ENCODE results near the gene SHROOM4.

Gene SHROOM4

GRCh38 chrX:50813843-50814661, at the start of gene SHROOM4:
Gene SHROOM4, minus strand, starts transcription at chrX:50814194. Its CDS starts 176 bp downstream, at chrX:50814018.
- TF ChIP-seq ZFX (IDR thresholded peaks at IDR 0.05), result no peak
- TF ChIP-seq, protein P1, sequence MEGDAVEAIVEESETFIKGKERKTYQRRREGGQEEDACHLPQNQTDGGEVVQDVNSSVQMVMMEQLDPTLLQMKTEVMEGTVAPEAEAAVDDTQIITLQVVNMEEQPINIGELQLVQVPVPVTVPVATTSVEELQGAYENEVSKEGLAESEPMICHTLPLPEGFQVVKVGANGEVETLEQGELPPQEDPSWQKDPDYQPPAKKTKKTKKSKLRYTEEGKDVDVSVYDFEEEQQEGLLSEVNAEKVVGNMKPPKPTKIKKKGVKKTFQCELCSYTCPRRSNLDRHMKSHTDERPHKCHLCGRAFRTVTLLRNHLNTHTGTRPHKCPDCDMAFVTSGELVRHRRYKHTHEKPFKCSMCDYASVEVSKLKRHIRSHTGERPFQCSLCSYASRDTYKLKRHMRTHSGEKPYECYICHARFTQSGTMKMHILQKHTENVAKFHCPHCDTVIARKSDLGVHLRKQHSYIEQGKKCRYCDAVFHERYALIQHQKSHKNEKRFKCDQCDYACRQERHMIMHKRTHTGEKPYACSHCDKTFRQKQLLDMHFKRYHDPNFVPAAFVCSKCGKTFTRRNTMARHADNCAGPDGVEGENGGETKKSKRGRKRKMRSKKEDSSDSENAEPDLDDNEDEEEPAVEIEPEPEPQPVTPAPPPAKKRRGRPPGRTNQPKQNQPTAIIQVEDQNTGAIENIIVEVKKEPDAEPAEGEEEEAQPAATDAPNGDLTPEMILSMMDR (conservative IDR thresholded peaks at IDR 0.05), result no peak
- H3K27ac ChIP-seq, result no peak within 1 kb of the TSS

- no peak for TF ChIP-seq ZFX (IDR thresholded peaks at IDR 0.05)
- H3K27ac ChIP-seq, result no peak overlapping the region
These were observed 49.5 kb upstream of the SHROOM4 start for GRCh38 chrX:50863471-50863870.

DNA sequence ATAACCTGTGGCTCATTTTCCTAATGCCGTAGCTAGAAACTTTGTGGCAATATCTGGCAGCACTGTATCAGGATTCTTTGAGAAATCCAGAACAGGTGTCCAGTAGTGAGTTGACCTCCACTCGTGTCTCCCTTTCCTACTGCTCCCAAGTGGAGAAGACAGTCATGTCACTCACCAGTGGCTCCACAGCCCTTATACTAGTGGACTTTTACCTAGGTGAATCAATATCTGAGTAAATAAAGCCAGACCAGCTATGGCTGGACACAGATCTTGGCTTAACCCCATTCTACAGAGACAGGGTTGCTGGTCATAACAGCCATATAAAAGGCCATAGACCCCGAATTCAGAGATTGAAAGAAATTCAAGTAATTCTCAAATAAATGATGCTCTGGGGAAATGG, 46.5 kb upstream of the SHROOM4 start:
- no peak for TF ChIP-seq ZFX (IDR thresholded peaks at IDR 0.05)
- TF ChIP-seq, protein P1 (conservative IDR thresholded peaks at IDR 0.05), result no peak
- no peak overlapping the region for H3K27ac ChIP-seq

DNA sequence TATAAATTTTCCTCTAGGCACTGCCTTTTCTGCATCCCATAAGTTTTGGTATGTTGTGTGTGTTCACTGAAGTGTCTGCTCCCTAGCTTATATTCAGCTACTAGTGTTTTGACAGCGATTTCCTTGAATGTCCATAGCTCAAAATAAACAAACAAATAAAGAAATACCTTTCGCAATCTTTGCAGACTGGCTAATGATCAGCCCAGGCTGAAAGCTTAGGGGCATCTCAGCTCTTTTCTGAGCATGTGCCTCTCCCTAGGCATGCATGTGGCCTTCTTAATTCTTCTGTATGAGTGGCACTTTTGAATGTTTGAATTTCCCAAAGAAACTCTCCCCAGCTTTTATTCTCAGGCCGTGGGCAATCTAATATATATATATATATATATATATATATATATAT, 44.6 kb upstream of the SHROOM4 start:
- H3K27ac ChIP-seq, result no peak overlapping the region
- TF ChIP-seq, protein P1 (conservative IDR thresholded peaks at IDR 0.05), result no peak
- TF ChIP-seq ZFX (IDR thresholded peaks at IDR 0.05), result no peak

DNA sequence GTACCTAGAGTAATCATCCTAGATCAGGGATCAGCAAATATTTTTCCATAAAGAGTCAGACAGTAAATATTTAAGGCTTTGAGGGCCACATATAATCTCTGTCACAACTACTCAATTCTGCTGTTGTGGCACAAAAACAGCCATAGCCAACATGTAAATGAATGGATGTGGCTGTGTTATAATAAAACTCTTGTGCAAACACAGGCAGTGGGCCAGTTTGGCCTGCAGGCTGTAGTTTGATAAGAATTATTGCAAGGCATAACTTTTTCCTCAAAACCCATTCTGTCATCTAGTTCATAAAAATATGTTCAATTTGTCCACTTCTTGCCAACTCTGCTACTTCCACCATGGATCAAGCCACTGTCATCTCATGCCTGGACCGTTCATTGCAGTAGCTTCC, 39.4 kb upstream of the SHROOM4 start:
- H3K27ac ChIP-seq, result no peak overlapping the region
- TF ChIP-seq, protein P1 (conservative IDR thresholded peaks at IDR 0.05), result no peak
- no peak for TF ChIP-seq ZFX (IDR thresholded peaks at IDR 0.05)

GRCh38 chrX:50852524-50852923, 38.5 kb upstream of the SHROOM4 start:
- TF ChIP-seq, protein P1 (conservative IDR thresholded peaks at IDR 0.05), result no peak
- TF ChIP-seq ZFX (IDR thresholded peaks at IDR 0.05), result no peak
- no peak overlapping the region for H3K27ac ChIP-seq

DNA sequence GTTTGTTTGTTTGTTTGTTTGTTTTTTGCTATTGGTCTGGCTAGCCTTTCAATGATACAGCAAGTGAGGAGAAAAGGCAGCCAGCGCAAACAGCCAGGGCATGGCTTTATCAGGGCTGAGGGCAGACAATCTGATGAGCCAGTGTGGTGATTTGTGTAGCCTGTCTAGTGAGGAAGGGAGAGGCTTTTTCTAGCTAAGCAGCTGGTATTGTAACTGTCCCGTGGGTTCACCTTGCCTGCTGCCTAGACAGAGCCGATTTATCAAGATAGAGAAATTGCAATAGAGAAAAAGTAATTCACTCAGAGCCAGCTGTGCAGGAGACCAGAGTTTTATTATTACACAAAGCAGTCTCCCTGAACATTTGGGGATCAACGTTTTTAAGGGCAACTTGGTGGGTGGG, 28.2 kb upstream of the SHROOM4 start:
- TF ChIP-seq, protein P1 (conservative IDR thresholded peaks at IDR 0.05), result no peak
- TF ChIP-seq ZFX (IDR thresholded peaks at IDR 0.05), result no peak
- no peak overlapping the region for H3K27ac ChIP-seq

- no peak for TF ChIP-seq ZFX (IDR thresholded peaks at IDR 0.05)
- TF ChIP-seq, protein P1 (conservative IDR thresholded peaks at IDR 0.05), result no peak
- no peak overlapping the region for H3K27ac ChIP-seq
These were observed 25.7 kb upstream of the SHROOM4 start for GRCh38 chrX:50839730-50840129.
